Measurements from ENCODE around the gene CREM. TPM values are rescaled to one million over a fixed set of nuclear protein-coding genes. Genes with fewer than 3 reads are reported as not detected.

CREM gene
- total and polyA plus RNA-seq, 10 of the 15 experiments (the other 5 are each of a cell fraction or from before 2014, with no cell fraction given): 51.3 to 115 (median 70.6) TPM

GRCh38 chr10:35097510-35097909 is 29.1 kb upstream of the CREM start:
- intact Hi-C loops (cut with micrococcal nuclease; ENCODE audit: unreplicated experiment): no loop called here
- no peaks in the 10 kb centered on the region for H3K4me1 ChIP-seq (ENCODE audit: control insufficient read depth, insufficient read depth, low read length)
- H3K36me3 ChIP-seq (ENCODE audit: control insufficient read depth in 2 of 2, insufficient read depth in 2 of 2, low read length in 1 of 2): no peaks in the 10 kb centered on the region
- RAD21 ChIA-PET (ENCODE audit: unreplicated experiment): interaction anchor here (1.1 kb wide), 1 partner anchor 98 kb away, joined by 3 read pairs; no protein-coding TSS in a partner anchor
- CTCF ChIA-PET: no interaction called here
- no peak overlapping the region for H3K27ac ChIP-seq (ENCODE audit: control insufficient read depth, insufficient read depth)
- no peak for ATAC-seq
- H3K4me2 ChIP-seq (ENCODE audit: control insufficient read depth, insufficient read depth): no peak overlapping the region
- TF ChIP-seq MTA3 (IDR thresholded peaks at IDR 0.05; ENCODE audit: borderline replicate concordance, low read length) (no peak), JUND (IDR thresholded peaks at IDR 0.05; ENCODE audit: low read depth, low read length) (no peak)
- H3K79me2 ChIP-seq (ENCODE audit: control insufficient read depth, insufficient read depth, low read length): no peaks in the 10 kb centered on the region
- no peak overlapping the region for H3K4me3 ChIP-seq
- no TSS peak for BruUV-seq (replicated peaks)
- no peak for DNase-seq (ENCODE audit: low read depth, low spot score)
- SMC1A ChIA-PET (ENCODE audit: uncharacterized antibody, unreplicated experiment): no interaction called here
- no peaks in the 10 kb centered on the region for H4K20me1 ChIP-seq (ENCODE audit: control insufficient read depth, insufficient read depth)
- FAIRE-seq: no peak
- H3K27me3 ChIP-seq (replicated peaks in 1 of 2; ENCODE audit: control insufficient read depth in 2 of 2, insufficient read depth in 2 of 2, low read length in 1 of 2): no peaks in the 10 kb centered on the region
- no peak overlapping the region for H3K9ac ChIP-seq (ENCODE audit: control insufficient read depth, insufficient read depth, low read length)
- in situ Hi-C loops (cut with MboI): no loop called here
- H2AFZ ChIP-seq (ENCODE audit: control insufficient read depth, low read depth, low read length): no peak overlapping the region
- no peaks in the 10 kb centered on the region; the same call in 1 of the 3 replicates for H3K9me3 ChIP-seq (replicated peaks; ENCODE audit: control insufficient read depth, insufficient read depth, low read length)
- 0% methylated on average over 1 of the region's 1 CpG for WGBS (ENCODE audit: insufficient coverage, insufficient replicate concordance, low lambda C conversion rate, missing lambda C conversion rate)
- POLR2A ChIA-PET: interaction anchor here (0.6 kb wide), 1 partner anchor 481 kb away, joined by 6 read pairs; no protein-coding TSS in a partner anchor

GRCh38 chr10:35103882-35104281 is 22.8 kb upstream of the CREM start:
- no TSS peak for BruUV-seq (replicated peaks)
- intact Hi-C loops (cut with micrococcal nuclease; ENCODE audit: unreplicated experiment) (no loop called here), in situ Hi-C loops (cut with MboI) (loop anchor here (25.0 kb wide), 1 partner anchor 683 kb away; no protein-coding TSS in a partner anchor)
- Histone ChIP-seq H3K9ac (ENCODE audit: control insufficient read depth, insufficient read depth, low read length) (no peak overlapping the region), H3K27me3 (replicated peaks in 1 of 2; ENCODE audit: control insufficient read depth in 2 of 2, insufficient read depth in 2 of 2, low read length in 1 of 2) (no peaks in the 10 kb centered on the region), H3K4me3 (no peak overlapping the region), H3K79me2 (ENCODE audit: control insufficient read depth, insufficient read depth, low read length) (no peaks in the 10 kb centered on the region), H3K36me3 (ENCODE audit: control insufficient read depth in 2 of 2, insufficient read depth in 2 of 2, low read length in 1 of 2) (no peaks in the 10 kb centered on the region), H3K4me1 (ENCODE audit: control insufficient read depth, insufficient read depth, low read length) (no peaks in the 10 kb centered on the region), H4K20me1 (ENCODE audit: control insufficient read depth, insufficient read depth) (no peaks in the 10 kb centered on the region), H3K9me3 (replicated peaks; ENCODE audit: control insufficient read depth, insufficient read depth, low read length) (no peaks in the 10 kb centered on the region), H3K4me2 (ENCODE audit: control insufficient read depth, insufficient read depth) (no peak overlapping the region), H2AFZ (ENCODE audit: control insufficient read depth, low read depth, low read length) (no peak overlapping the region), H3K27ac (ENCODE audit: control insufficient read depth, insufficient read depth) (no peak overlapping the region)
- RAD21 ChIA-PET (ENCODE audit: unreplicated experiment): no interaction called here
- DNase-seq (ENCODE audit: low read depth, low spot score) (no peak), FAIRE-seq (no peak), ATAC-seq (no peak)
- SMC1A ChIA-PET (ENCODE audit: uncharacterized antibody, unreplicated experiment): no interaction called here
- 47% methylated on average over 7 of the region's 7 CpGs for WGBS (ENCODE audit: insufficient coverage, insufficient replicate concordance, low lambda C conversion rate, missing lambda C conversion rate)
- POLR2A ChIA-PET: interaction anchor here (0.6 kb wide), 1 partner anchor 8 kb away, joined by 3 read pairs; no protein-coding TSS in a partner anchor
- CTCF ChIA-PET: interaction anchor here (0.7 kb wide), 1 partner anchor 476 kb away, joined by 3 read pairs; no protein-coding TSS in a partner anchor
- TF ChIP-seq BCL3 (IDR thresholded peaks at IDR 0.05; ENCODE audit: borderline replicate concordance, insufficient read depth, low read depth, low read length, poor library complexity, severe bottlenecking) (no peak), SMC3 (IDR thresholded peaks at IDR 0.05; ENCODE audit: borderline replicate concordance, low read length) (no peak), MEF2B (IDR thresholded peaks at IDR 0.05; ENCODE audit: partially characterized antibody, poor library complexity, severe bottlenecking) (no peak), NFXL1 (IDR thresholded peaks at IDR 0.05; ENCODE audit: borderline replicate concordance) (no peak), REST (IDR thresholded peaks at IDR 0.05; ENCODE audit: low read depth, low read length) (no peak), ZNF217 (IDR thresholded peaks at IDR 0.05) (no peak), USF1 (IDR thresholded peaks at IDR 0.05; ENCODE audit: borderline replicate concordance, extremely low read length, insufficient read depth, low read depth, low read length) (no peak), NR2C2 (IDR thresholded peaks at IDR 0.05; ENCODE audit: borderline replicate concordance, control insufficient read depth, insufficient read length, low read depth) (no peak)

Data from GM12878 (cell line).